Measurements from ENCODE around the gene SBF2.
A peak's percentile ranks its signal among the peaks of the same experiment; 100 is the strongest.
"Not testable (repeated sequence)": the region's sequence is repeated elsewhere in the genome, so short reads cannot be mapped to it uniquely, and the experiment has no call there.

SBF2 gene

DNA sequence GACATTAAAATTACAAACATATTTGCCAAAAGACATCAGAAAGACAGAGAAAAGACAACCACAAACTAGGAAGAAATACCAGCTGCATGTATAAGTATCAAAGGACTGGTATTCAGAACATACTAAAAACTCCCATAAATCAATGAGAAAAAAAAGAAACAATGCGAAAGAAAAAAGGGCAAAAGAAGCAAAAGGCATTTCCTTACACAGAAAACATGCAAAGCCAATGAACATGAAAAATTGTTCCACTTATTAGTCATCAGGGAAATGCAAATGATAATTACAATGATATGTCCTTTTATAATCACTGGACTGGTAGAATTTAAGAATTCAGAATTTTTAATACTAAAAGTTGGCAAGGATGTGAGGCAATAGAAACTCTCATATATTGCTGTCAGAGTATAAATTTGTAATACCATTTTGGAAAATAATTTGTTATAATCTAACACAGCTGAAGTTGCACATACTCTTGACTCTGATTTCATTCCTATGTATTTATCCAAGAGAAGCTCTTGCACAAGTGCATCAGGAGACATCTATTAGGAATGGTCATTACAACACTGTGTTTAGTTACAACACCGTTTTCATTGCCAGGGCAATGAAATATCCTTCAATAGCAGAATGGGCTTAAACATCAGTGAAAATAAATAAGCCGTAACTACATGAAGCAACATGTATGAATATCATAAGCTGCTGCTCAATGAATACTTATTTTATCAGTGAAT is 350.5 kb downstream of the SBF2 start:
- peak; percentile 96 for DNase-seq (ENCODE audit: low read depth)
- H3K4me3 ChIP-seq (ENCODE audit: control insufficient read depth, low read depth, low read length), result no peak overlapping the region
- TF ChIP-seq, protein P1, sequence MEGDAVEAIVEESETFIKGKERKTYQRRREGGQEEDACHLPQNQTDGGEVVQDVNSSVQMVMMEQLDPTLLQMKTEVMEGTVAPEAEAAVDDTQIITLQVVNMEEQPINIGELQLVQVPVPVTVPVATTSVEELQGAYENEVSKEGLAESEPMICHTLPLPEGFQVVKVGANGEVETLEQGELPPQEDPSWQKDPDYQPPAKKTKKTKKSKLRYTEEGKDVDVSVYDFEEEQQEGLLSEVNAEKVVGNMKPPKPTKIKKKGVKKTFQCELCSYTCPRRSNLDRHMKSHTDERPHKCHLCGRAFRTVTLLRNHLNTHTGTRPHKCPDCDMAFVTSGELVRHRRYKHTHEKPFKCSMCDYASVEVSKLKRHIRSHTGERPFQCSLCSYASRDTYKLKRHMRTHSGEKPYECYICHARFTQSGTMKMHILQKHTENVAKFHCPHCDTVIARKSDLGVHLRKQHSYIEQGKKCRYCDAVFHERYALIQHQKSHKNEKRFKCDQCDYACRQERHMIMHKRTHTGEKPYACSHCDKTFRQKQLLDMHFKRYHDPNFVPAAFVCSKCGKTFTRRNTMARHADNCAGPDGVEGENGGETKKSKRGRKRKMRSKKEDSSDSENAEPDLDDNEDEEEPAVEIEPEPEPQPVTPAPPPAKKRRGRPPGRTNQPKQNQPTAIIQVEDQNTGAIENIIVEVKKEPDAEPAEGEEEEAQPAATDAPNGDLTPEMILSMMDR (IDR thresholded peaks at IDR 0.05; ENCODE audit: control insufficient read depth, insufficient read depth, low read depth, low read length, missing control alignments), result no peak

DNA sequence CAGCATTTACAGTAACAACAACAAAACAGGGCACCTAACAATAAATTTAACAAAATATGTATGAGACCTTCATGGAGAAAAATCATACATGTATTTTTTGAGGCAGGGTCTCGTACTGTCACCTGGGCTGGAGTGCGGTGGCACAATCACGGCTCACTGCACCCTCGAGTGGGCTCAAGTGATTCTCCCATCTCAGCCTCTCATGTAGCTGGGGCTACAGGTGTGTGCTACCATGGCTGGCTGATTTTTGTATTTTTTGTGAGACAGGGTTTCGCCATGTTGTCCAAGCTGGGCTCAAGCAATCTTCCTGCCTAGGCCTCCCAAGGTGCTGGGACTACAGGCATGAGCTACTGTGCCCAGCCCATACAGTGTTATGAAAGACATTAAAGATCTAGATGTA is 352.0 kb downstream of the SBF2 start:
- no peak overlapping the region for H3K4me3 ChIP-seq (ENCODE audit: control insufficient read depth, low read depth, low read length)
- DNase-seq (ENCODE audit: low read depth), result no peak
- TF ChIP-seq, protein P1 (IDR thresholded peaks at IDR 0.05; ENCODE audit: control insufficient read depth, insufficient read depth, low read depth, low read length, missing control alignments), result no peak

DNA sequence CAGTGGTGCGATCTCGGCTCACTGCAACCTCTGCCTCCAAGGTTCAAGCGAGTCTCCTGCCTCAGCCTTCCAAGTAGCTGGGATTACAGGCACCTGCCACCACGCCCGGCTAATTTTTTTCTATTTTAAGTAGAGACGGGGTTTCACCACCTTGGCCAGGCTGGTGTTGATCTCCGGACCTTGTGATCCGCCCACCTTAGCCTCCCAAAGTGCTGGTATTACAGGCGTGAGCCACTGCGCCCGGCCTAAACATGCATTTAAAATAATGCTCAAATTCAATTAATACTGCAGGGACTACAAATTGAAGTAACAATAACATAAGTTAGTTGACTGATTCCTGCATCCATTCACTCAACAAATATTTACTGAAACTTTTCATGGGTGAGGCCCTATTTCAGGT is 354.9 kb downstream of the SBF2 start:
- not testable (repeated sequence) for DNase-seq (ENCODE audit: low read depth); H3K4me3 ChIP-seq (ENCODE audit: control insufficient read depth, low read depth, low read length)

DNA sequence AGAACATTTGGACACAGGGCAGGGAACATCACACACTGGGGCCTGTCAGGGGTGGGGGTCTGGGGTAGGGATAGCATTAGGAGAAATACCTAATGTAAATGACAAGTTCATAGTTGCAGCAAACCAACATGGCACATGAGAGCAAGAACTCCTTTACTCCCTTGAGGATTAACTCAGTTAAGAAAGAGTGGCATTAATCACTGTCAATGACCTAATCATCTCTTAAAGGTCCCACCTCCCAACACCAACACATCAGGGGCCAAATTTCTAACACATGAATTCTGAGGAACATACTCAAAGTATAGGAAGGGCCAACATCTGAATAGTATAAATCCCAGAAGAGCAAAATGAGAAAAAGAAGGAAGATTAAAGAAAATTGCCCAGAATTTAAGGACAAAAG is 357.3 kb downstream of the SBF2 start:
- DNase-seq (ENCODE audit: low read depth), result no peak
- no peak overlapping the region for H3K4me3 ChIP-seq (ENCODE audit: control insufficient read depth, low read depth, low read length)
- TF ChIP-seq, protein P1 (IDR thresholded peaks at IDR 0.05; ENCODE audit: control insufficient read depth, insufficient read depth, low read depth, low read length, missing control alignments), result no peak

DNA sequence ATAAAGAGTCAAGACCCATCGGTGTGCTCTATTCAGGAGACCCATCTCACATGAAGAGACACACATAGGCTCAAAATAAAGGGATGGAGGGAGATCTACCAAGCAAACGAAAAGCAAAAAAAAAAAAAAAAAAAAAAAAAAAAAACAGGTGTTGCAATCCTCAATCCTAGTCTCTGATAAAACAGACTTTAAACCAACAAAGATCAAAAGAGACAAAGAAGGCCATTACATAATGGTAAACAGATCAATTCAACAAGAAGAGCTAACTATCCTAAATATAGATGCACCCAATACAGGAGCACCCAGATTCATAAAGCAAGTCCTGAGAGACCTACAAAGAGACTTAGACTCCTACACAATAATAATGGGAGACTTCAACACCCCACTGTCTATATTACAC is 361.2 kb downstream of the SBF2 start:
- not testable (repeated sequence) for H3K4me3 ChIP-seq (ENCODE audit: control insufficient read depth, low read depth, low read length); DNase-seq (ENCODE audit: low read depth)

DNA sequence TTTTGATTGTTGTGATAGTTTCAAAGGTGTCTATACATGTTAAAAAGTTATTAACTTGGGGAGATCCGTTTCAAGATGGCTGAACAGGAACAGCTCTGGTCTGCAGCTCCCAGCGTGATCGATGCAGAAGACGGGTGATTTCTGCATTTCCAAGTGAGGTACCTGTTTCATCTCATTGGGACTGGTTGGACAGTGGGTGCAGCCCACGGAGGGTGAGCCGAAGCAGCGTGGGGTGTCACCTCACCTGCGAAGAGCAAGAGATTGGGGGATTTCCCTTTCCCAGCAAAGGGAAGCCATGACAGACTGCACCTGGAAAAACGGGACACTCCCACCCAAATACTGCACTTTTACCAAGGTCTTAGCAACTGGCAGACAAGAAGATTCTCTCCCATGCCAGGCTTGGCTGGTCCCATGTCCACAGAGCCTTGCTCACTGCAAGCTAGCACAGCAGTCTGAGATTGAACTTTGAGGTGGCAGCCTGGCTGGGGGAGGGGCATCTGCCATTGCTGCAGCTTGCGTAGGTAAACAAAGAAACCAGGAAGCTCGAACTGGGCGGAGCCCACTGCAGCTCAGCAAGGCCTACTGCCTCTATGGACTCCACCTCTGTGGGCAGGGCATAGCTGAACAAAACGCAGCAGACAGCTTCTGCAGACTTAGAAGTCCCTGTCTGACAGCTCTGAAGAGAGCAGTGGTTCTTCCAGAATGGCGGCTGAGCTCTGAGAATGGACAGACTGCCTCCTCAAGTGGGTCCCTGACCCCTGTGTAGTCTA is 363.3 kb downstream of the SBF2 start:
- not testable (repeated sequence) for DNase-seq (ENCODE audit: low read depth); H3K4me3 ChIP-seq (ENCODE audit: control insufficient read depth, low read depth, low read length)

DNA sequence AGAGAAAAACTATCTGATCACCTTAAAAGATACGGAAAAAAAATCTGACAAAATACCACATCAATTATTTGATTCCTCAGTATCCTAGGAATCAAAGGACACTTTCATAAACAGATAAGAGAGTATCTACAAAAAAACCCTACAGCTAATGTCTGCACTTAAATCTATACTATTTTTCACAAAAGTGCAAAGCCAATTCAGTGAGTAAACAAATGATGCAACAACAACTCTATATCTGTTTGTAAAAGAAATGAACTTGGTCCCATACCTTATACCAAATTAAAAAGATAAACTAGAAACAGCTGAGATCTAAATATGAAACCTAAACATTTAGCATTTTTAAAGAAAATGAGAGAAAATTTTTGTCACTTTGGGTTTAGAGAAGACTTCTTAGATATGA is 366.3 kb downstream of the SBF2 start:
- TF ChIP-seq, protein P1 (IDR thresholded peaks at IDR 0.05; ENCODE audit: control insufficient read depth, insufficient read depth, low read depth, low read length, missing control alignments), result no peak
- DNase-seq (ENCODE audit: low read depth), result no peak
- no peak overlapping the region for H3K4me3 ChIP-seq (ENCODE audit: control insufficient read depth, low read depth, low read length)

DNA sequence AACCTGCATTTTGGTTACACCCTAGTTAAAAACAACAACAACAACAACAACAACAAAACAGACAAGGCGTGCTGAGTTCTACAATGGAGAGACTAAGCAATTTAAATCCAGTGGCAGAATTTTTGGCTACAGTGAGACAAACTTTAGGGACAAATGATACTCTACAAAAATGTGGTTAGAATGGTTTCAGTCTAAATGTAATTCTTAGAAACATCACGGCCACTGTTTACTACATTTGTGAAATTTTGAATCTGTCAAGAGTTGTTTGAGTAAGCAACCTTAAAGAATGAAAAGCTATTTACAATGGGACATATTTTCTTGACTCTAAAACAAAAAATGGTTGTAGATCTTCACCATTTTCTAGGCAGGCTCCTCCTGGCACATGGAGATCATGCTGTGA is 370.7 kb downstream of the SBF2 start:
- DNase-seq (ENCODE audit: low read depth), result no peak
- TF ChIP-seq, protein P1 (IDR thresholded peaks at IDR 0.05; ENCODE audit: control insufficient read depth, insufficient read depth, low read depth, low read length, missing control alignments), result no peak
- no peak overlapping the region for H3K4me3 ChIP-seq (ENCODE audit: control insufficient read depth, low read depth, low read length)

All from AG09309 (cell line).